A673 (cell line): Measurements from ENCODE around the gene SREBF2. TPM values are rescaled to one million over a fixed set of nuclear protein-coding genes. Genes with fewer than 3 reads are reported as not detected.
A peak's percentile ranks its signal among the peaks of the same experiment; 100 is the strongest.
"Not testable (repeated sequence)": the region's sequence is repeated elsewhere in the genome, so short reads cannot be mapped to it uniquely, and the experiment has no call there.

Experiments used
- BruUV-seq: library from RNA; stranded (reverse); fragments of 400-500 nt; replicated peaks from 2 replicates; lab custom pipeline; 2021; lab: Mats Ljungman, UMichigan
- CTCF ChIA-PET: fragments of 300-600 bp; sonication (Branson Sonifier 250); formaldehyde crosslinking; loops from one replicate; lab custom pipeline; 2022; ENCODE audit warnings: antibody characterized with exemption; lab: Charles Lee
- POLR2A ChIA-PET: fragments of 300-600 bp; sonication (Branson Sonifier 250); formaldehyde crosslinking; loops from one replicate; lab custom pipeline; 2022; ENCODE audit warnings: antibody characterized with exemption; ENCODE audit not compliant: low non-redundant PET; lab: Charles Lee
- DNase-seq: peaks from one replicate; pipeline ENCODE4 v3.0.0-alpha.2; 2015; ENCODE audit warnings: low spot score
- H3K27ac ChIP-seq: fragments of 200-600 bp; sonication (generic); 2 replicates; pipeline ENCODE4 v1.5.1; 2016; ENCODE audit warnings: mixed run types, low read depth, mild to moderate bottlenecking, mixed read lengths, antibody characterized with exemption, low read length; ENCODE audit not compliant: poor library complexity, severe bottlenecking
- H3K27me3 ChIP-seq: fragments of 200-600 bp; sonication (generic); replicated peaks from 2 replicates; pipeline ENCODE4 v1.6.1; 2017; ENCODE audit warnings: mixed run types, low read depth, mild to moderate bottlenecking, mixed read lengths, antibody characterized with exemption, low read length; ENCODE audit not compliant: insufficient read depth, poor library complexity
- H3K36me3 ChIP-seq: fragments of 200-600 bp; sonication (generic); 2 replicates; pipeline ENCODE4 v1.6.1; 2016; ENCODE audit warnings: mixed run types, mild to moderate bottlenecking, mixed read lengths, antibody characterized with exemption, low read length; ENCODE audit not compliant: insufficient read depth, poor library complexity, severe bottlenecking
- H3K4me1 ChIP-seq: fragments of 200-600 bp; sonication (generic); 2 replicates; pipeline ENCODE4 v1.6.1; 2017; ENCODE audit warnings: mixed run types, mild to moderate bottlenecking, mixed read lengths, antibody characterized with exemption, low read length; ENCODE audit not compliant: insufficient read depth, poor library complexity, severe bottlenecking
- H3K4me3 ChIP-seq: fragments of 200-600 bp; sonication (generic); 2 replicates; pipeline ENCODE4 v1.5.1; 2016; ENCODE audit warnings: low read depth, mixed run types, mild to moderate bottlenecking, mixed read lengths, low read length; ENCODE audit not compliant: poor library complexity, severe bottlenecking
- H3K9me3 ChIP-seq: fragments of 200-600 bp; sonication (generic); 2 replicates; pipeline ENCODE4 v1.6.1; 2016; ENCODE audit warnings: mixed run types, low read depth, mild to moderate bottlenecking, mixed read lengths, antibody characterized with exemption, low read length; ENCODE audit not compliant: poor library complexity, severe bottlenecking
- EZH2 ChIP-seq: fragments of 200-600 bp; sonication (generic); IDR thresholded peaks from 2 replicates; pipeline ENCODE4 v1.6.1; 2017; ENCODE audit warnings: borderline replicate concordance, low read depth, mild to moderate bottlenecking, mixed read lengths, antibody characterized with exemption, low read length; ENCODE audit not compliant: poor library complexity, severe bottlenecking
- intact Hi-C: fragments of 100-400 bp; cut with micrococcal nuclease; formaldehyde crosslinking; loops from one replicate; pipeline ENCODE4 v1.10.0; 2022; ENCODE audit not compliant: unreplicated experiment
- total RNA-seq: library from RNA; stranded (reverse); gene quantifications from 2 replicates; pipeline ENCODE4 v1.2.3, GENCODE V29; 2021
- TF ChIP-seq, protein P1 (sequence below): fragments of 300-800, 200-600 bp; sonication (generic); conservative IDR thresholded peaks from 2 replicates; pipeline ENCODE4 v1.5.1; 2017; ENCODE audit warnings: low read depth, mild to moderate bottlenecking, antibody characterized with exemption, low read length, moderate library complexity, mixed read lengths

SREBF2 gene
- total RNA-seq, 1 experiment from 2014 or later, result 141 TPM

DNA sequence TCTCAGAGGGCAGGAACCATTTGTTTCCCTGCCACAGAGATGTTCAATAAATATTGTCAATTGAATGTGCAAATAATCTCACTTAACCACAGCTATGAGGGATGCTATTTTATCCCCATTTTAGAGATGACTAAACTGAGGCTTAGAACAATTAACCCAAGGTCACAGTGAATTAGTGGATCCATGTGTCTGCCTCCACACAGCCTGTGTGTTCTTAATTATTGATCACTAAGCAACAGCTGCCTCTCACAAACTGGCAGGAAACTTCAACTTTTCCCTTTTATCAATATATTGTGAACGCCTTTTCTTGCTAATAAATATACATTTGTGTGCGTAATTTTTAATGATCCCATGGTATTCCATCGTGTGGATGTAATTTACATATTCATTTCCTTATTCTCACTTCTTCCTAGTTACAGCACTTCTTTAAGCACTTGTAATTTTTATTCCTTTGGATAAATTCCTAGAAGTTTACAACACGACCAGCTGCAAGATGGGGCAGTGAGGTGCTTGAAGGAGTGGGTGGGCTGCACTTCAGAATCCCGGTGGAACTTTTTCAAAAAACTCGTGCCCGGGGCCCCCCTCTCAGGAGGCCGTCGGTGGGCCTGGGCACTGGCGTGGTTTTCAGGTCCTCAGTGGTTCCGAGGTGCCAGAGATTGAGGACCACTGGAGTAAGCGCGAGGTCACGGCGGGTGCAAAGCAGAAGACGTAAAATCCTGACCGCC lies 915 bp upstream of the SREBF2 start:
- H3K27me3 ChIP-seq, result no peaks in the 10 kb centered on the region
- TSS peak; percentile 84 for BruUV-seq
- peaks cover 30% of the 10 kb centered on the region for H3K36me3 ChIP-seq
- intact Hi-C loops, result no loop called here
- H3K4me1 ChIP-seq, result peaks cover 13% of the 10 kb centered on the region
- peaks cover 8% of the 10 kb centered on the region for H3K9me3 ChIP-seq
- peak; percentile 48 for DNase-seq
- H3K4me3 ChIP-seq, result peak overlapping the region; percentile 76
- CTCF ChIA-PET, result interaction anchor here (0.8 kb wide), 1 partner anchor 93 kb away, joined by 3 read pairs; no protein-coding TSS in a partner anchor
- peak overlapping the region; percentile 99 for H3K27ac ChIP-seq
- TF ChIP-seq, protein P1, sequence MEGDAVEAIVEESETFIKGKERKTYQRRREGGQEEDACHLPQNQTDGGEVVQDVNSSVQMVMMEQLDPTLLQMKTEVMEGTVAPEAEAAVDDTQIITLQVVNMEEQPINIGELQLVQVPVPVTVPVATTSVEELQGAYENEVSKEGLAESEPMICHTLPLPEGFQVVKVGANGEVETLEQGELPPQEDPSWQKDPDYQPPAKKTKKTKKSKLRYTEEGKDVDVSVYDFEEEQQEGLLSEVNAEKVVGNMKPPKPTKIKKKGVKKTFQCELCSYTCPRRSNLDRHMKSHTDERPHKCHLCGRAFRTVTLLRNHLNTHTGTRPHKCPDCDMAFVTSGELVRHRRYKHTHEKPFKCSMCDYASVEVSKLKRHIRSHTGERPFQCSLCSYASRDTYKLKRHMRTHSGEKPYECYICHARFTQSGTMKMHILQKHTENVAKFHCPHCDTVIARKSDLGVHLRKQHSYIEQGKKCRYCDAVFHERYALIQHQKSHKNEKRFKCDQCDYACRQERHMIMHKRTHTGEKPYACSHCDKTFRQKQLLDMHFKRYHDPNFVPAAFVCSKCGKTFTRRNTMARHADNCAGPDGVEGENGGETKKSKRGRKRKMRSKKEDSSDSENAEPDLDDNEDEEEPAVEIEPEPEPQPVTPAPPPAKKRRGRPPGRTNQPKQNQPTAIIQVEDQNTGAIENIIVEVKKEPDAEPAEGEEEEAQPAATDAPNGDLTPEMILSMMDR, result no peak
- no peak for TF ChIP-seq EZH2
- POLR2A ChIA-PET, result interaction anchor here (0.6 kb wide), 2 partner anchors 11 to 109 kb away, joined by 3 to 10 read pairs; no protein-coding TSS in a partner anchor

DNA sequence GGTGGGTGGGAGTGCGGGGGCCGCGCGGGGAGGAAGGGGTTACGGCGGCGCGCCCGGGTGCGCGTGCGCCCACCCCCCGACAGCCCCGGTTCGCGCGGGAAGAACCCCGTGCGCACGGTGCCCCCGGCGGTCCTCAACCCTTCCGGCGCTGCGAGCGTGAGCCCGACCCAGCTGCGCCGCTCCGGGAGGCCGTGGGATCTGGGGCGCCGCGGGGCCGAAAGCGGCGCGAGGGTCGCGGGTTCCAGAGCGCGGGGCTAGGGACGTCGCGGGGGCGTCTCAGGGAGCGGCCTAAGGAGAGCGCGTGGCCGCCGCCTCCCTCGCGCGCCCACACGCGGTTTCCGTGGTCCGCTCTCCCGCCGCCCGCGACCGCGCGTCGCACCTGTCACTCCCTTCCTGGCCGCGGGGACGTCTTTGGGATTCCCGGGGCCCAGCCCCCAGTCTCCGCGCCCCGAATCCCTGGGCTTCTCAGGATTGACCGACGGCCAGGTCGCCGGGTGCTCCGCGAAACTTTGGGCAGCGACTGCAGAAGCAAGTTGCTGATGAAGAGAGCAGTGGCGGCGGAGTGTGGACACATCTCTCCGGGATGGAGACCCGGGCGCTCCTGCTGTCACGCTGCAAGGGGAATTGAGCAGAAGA lies 582 bp downstream of the SREBF2 start:
- peak overlapping the region; percentile 76 for H3K4me3 ChIP-seq
- no peak for TF ChIP-seq EZH2
- TF ChIP-seq, protein P1, result no peak
- no peaks in the 10 kb centered on the region for H3K27me3 ChIP-seq
- peaks cover 8% of the 10 kb centered on the region for H3K9me3 ChIP-seq
- peak; percentile 49 for DNase-seq
- peaks cover 19% of the 10 kb centered on the region for H3K4me1 ChIP-seq
- BruUV-seq, result no TSS peak
- CTCF ChIA-PET, result interaction anchor here (0.6 kb wide), 1 partner anchor 92 kb away, joined by 3 read pairs; no protein-coding TSS in a partner anchor
- intact Hi-C loops, result no loop called here
- peaks cover 40% of the 10 kb centered on the region for H3K36me3 ChIP-seq
- POLR2A ChIA-PET, result interaction anchor here (0.6 to 0.7 kb wide), 2 partner anchors 33 to 113 kb away, joined by 3 to 4 read pairs; partner anchors contain the start of genes CCDC134 and CENPM
- peak overlapping the region; percentile 99 for H3K27ac ChIP-seq

DNA sequence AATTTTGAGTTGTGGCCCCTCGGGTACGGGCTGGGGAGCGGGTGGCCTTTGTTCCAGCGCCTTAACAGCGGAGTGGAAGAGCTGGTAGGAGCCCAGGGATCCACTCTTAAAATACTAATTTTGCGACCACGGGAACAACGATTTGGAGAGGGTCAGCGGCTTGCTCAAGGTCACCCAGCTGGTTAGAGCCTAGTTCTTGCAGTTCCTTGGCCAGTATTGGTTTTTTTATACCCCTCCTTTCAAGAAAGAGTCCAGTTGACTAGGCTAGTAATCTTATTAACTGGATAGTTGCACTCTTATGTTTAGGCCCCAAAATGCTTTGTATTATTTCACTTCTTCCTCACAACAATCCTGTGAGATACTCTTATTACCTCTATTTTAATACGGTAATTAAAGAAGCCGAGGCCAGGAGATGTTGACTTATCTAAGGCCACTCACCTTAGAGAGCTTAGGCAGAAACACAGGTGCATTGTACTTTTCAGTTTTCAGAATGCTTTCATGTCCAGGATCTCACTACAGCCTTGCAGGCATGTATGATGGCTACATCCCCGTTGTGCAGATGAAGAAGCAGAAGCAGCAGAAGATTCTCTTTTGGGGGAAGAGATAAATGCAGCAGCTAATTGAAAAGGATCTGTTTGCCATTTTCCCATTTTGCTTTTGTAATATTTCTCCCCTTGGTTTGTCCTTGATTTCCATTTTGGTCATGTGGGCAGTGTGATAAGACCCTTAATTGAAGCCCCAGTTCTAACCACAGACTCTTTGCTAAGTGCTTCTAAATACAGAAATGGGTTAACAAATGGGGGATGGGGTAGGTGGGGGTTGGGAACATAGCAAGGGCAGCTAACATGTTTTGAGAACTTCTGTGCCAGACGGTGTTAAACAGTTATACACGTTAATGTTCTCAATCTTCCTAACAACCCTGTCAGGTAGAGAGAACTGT lies 1.4 kb downstream of the SREBF2 start:
- H3K27me3 ChIP-seq, result no peaks in the 10 kb centered on the region
- DNase-seq, result no peak
- TSS peak; percentile 58 for BruUV-seq
- ChIA-PET CTCF (no interaction called here), POLR2A (no interaction called here)
- peaks cover 48% of the 10 kb centered on the region for H3K36me3 ChIP-seq
- intact Hi-C loops, result no loop called here
- no peak for TF ChIP-seq EZH2
- TF ChIP-seq, protein P1, result no peak
- H3K4me1 ChIP-seq, result peaks cover 23% of the 10 kb centered on the region
- peak overlapping the region; percentile 99 for H3K27ac ChIP-seq
- peak overlapping the region; percentile 76 for H3K4me3 ChIP-seq
- H3K9me3 ChIP-seq, result peaks cover 8% of the 10 kb centered on the region

DNA sequence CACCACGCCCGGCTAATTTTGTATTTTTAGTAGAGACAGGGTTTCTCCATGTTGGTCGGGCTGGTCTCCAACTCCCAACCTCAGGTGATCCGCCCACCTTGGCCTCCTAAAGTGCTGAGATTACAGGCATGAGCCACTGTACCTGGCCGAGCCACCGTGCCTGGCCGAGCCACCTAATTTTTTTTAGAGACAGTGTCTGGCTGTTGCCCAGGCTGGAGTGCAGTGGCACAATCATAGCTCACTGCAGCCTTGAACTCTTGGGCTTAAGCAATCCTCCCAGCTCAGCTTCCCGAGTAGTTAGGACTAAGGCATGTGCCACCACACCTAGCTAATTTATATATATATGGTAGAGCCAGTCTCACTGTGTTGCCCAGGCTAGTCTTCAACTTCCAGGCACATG lies 2.6 kb downstream of the SREBF2 start:
- POLR2A ChIA-PET, result interaction anchor here (0.6 kb wide), 1 partner anchor 1063 kb away, joined by 20 read pairs; no protein-coding TSS in a partner anchor
- Histone ChIP-seq H3K27ac (peak overlapping the region; percentile 65), H3K4me1 (peaks cover 23% of the 10 kb centered on the region), H3K36me3 (peaks cover 57% of the 10 kb centered on the region)
- intact Hi-C loops, DNase-seq, H3K4me3 ChIP-seq, H3K9me3 ChIP-seq, BruUV-seq, H3K27me3 ChIP-seq, CTCF ChIA-PET: not testable (repeated sequence)
